CD14-positive monocyte (primary cell): Measurements from ENCODE around the gene AFF3. TPM values are rescaled to one million over a fixed set of nuclear protein-coding genes. Genes with fewer than 3 reads are reported as not detected.

ENCODE experiments used
- DNase-seq, 3 donors: peaks; one replicate each; pipeline ENCODE4 v3.0.0-alpha.2; 2011 to 2022
- H2AFZ ChIP-seq: 2 replicates; pipeline ENCODE4 v1.6.0; 2012; ENCODE audit warnings: mild to moderate bottlenecking, low read depth, low read length, inconsistent platforms; ENCODE audit not compliant: insufficient read depth, poor library complexity, severe bottlenecking
- H3K27ac ChIP-seq, 2 donors: 1 replicate in 1 of 2; 2 replicates in 1 of 2; pipeline ENCODE4 v1.5.1; 2012 to 2013; ENCODE audit warnings: low read length in 2 of 2, control low read depth in 1 of 2, inconsistent platforms in 1 of 2, low read depth in 1 of 2, mild to moderate bottlenecking in 1 of 2
- H3K27me3 ChIP-seq, 2 donors: one replicate each; pipeline versions ENCODE4 v1.6.0 to v1.6.1; 2011 to 2013; ENCODE audit warnings: low read length in 2 of 2; ENCODE audit not compliant: control insufficient read depth in 2 of 2, insufficient read depth in 2 of 2
- H3K36me3 ChIP-seq, 2 donors: replicated peaks in 1 of 2; 1 replicate in 1 of 2; 2 replicates in 1 of 2; pipeline versions ENCODE4 v1.5.1 to v1.6.1; 2012 to 2013; ENCODE audit warnings: low read length in 2 of 2, control low read depth in 1 of 2, inconsistent platforms in 1 of 2, mild to moderate bottlenecking in 1 of 2; ENCODE audit not compliant: insufficient read depth in 2 of 2, control insufficient read depth in 1 of 2
- H3K4me1 ChIP-seq, 2 donors: 1 replicate in 1 of 2; 2 replicates in 1 of 2; pipeline versions ENCODE4 v1.5.1 to v1.6.1; 2012 to 2013; ENCODE audit warnings: low read length in 2 of 2, control low read depth in 1 of 2, inconsistent platforms in 1 of 2, mild to moderate bottlenecking in 1 of 2, moderate library complexity in 1 of 2; ENCODE audit not compliant: insufficient read depth in 2 of 2, control insufficient read depth in 1 of 2
- H3K4me2 ChIP-seq: replicated peaks from 2 replicates; pipeline ENCODE3; 2012; ENCODE audit warnings: low read length, moderate library complexity, mild to moderate bottlenecking; ENCODE audit not compliant: poor library complexity, severe bottlenecking; ENCODE audit errors: extremely low read depth
- H3K4me3 ChIP-seq, 3 experiments: fragments of 200-600 bp in 1 of 3; sonication (generic) in 1 of 3; replicated peaks in 1 of 3; 1 replicate in 2 of 3; 2 replicates in 1 of 3; pipeline ENCODE4 v1.5.1; 2011 to 2013; ENCODE audit warnings: low read length in 3 of 3, mild to moderate bottlenecking in 3 of 3, control low read depth in 2 of 3, low read depth in 2 of 3, inconsistent platforms in 1 of 3, moderate library complexity in 1 of 3
- H3K79me2 ChIP-seq: 2 replicates; pipeline ENCODE4 v1.6.0; 2012; ENCODE audit warnings: mild to moderate bottlenecking, control low read depth, inconsistent platforms, low read length, moderate library complexity; ENCODE audit not compliant: insufficient read depth
- H3K9ac ChIP-seq: 2 replicates; pipeline ENCODE4 v1.6.0; 2017; ENCODE audit warnings: low read length, mild to moderate bottlenecking; ENCODE audit not compliant: insufficient read depth, poor library complexity, severe bottlenecking
- H3K9me3 ChIP-seq, 2 donors: replicated peaks in 1 of 2; 1 replicate in 1 of 2; 2 replicates in 1 of 2; pipeline versions ENCODE4 v1.5.1 to v1.6.1; 2012 to 2013; ENCODE audit warnings: low read length in 2 of 2, control low read depth in 1 of 2; ENCODE audit not compliant: control insufficient read depth in 1 of 2, insufficient read depth in 1 of 2
- H4K20me1 ChIP-seq: 2 replicates; pipeline ENCODE4 v1.6.0; 2012; ENCODE audit warnings: mild to moderate bottlenecking, low read length, control low read depth, moderate library complexity; ENCODE audit not compliant: insufficient read depth
- H3K27ac Mint-ChIP-seq, 7 donors: one replicate each; pipeline ENCODE4 v1.8.0; 2020; ENCODE audit warnings: mild to moderate bottlenecking in 7 of 7, mixed read lengths in 7 of 7, moderate library complexity in 6 of 7, inconsistent platforms in 2 of 7
- H3K27me3 Mint-ChIP-seq, 3 donors: one replicate each; pipeline ENCODE4 v1.8.0; 2021 to 2022; ENCODE audit warnings: low read depth in 3 of 3, mild to moderate bottlenecking in 3 of 3, mixed read lengths in 3 of 3, moderate library complexity in 3 of 3, inconsistent platforms in 1 of 3
- H3K36me3 Mint-ChIP-seq, 2 donors: one replicate each; pipeline ENCODE4 v1.8.0; 2020; ENCODE audit warnings: mixed read lengths in 2 of 2, inconsistent platforms in 1 of 2, mild to moderate bottlenecking in 1 of 2
- H3K4me1 Mint-ChIP-seq: one replicate; pipeline ENCODE4 v1.8.0; 2020; ENCODE audit warnings: mild to moderate bottlenecking, mixed read lengths
- H3K4me3 Mint-ChIP-seq, 2 donors: one replicate each; pipeline ENCODE4 v1.8.0; 2020; ENCODE audit warnings: mild to moderate bottlenecking in 2 of 2, mixed read lengths in 2 of 2, moderate library complexity in 1 of 2
- H3K9me3 Mint-ChIP-seq, 7 donors: one replicate each; pipeline ENCODE4 v1.8.0; 2020 to 2022; ENCODE audit warnings: mixed read lengths in 7 of 7, mild to moderate bottlenecking in 6 of 7, moderate library complexity in 6 of 7, inconsistent platforms in 2 of 7
- WGBS: methylation state at CpG from one replicate; pipeline ENCODE4 v1.1.5; 2013; ENCODE audit warnings: missing lambda C conversion rate; ENCODE audit not compliant: insufficient coverage; 5-methylcytosine and 5-hydroxymethylcytosine counted together
- intact Hi-C, 2 donors: fragments of 100-400 bp; cut with micrococcal nuclease; formaldehyde crosslinking; loops; one replicate each; pipeline versions ENCODE4 v1.15.0 to v1.15.1; 2023
- polyA plus RNA-seq, 3 donors: library from polyadenylated mRNA; depleted of rRNA in 1 of 3; unstranded in 2 of 3; stranded (reverse) in 1 of 3; fragments of 300-500 nt in 2 of 3; fragments of >200 nt in 1 of 3; fragmentation: Illumina TruSeq in 2 of 3; gene quantifications; 1 replicate in 2 of 3; 2 replicates in 1 of 3; pipeline ENCODE4 v1.2.3, GENCODE V29; 2012 to 2021
- TF ChIP-seq, protein P1 (sequence below): fragments of 200-600 bp; IDR thresholded peaks from one replicate; pipeline ENCODE4 v1.8.0; 2022; ENCODE audit warnings: antibody characterized with exemption, mild to moderate bottlenecking

AFF3 gene
- polyA plus RNA-seq, 3 donors, result 0.17 to 4.1 (median 0.49) TPM

DNA sequence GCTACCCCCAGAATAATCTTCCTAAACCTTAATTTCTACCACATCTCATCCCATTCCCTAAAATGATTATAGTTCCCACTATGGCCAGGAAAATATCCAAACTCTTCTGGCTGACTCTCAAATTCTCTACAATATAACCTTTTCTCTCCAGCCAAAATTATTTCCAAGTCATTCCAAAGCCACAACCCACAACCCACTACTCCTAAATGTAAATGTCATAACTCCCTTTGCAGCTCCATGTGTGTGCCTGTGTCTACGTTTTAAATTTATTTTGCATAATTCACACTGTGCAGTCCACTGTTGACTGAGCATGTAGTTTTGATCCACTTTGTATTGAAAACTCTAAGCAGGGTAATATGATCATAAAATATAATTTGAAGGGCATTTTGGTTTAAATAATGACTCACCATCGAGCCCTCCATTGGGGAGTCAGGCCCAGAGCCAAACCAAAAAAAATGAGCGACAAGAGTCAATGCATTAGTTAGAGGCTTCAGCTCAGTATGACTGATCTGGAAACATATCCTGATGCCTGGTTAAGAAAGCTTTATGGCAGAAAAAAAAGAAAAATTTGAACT lies 171.0 kb downstream of the AFF3 start:
- no peaks in the 10 kb centered on the region for H3K27me3 ChIP-seq
- H4K20me1 ChIP-seq, result no peaks in the 10 kb centered on the region
- peaks cover 10 to 14% of the 10 kb centered on the region in 2 donors for H3K4me1 ChIP-seq
- Mint-ChIP-seq H3K36me3 (peaks cover 2 to 17% of the 10 kb centered on the region in 2 donors), H3K4me3 (no peak overlapping the region), H3K4me1 (peaks cover 20% of the 10 kb centered on the region), H3K27ac (no peak overlapping the region), H3K27me3 (peaks cover 0 to 2% (median 0%) of the 10 kb centered on the region in 3 donors), H3K9me3 (peaks cover 0 to 2% (median 0%) of the 10 kb centered on the region in 7 donors)
- H3K27ac ChIP-seq, result no peak overlapping the region
- no peak for DNase-seq
- no peaks in the 10 kb centered on the region for H3K9me3 ChIP-seq
- no peak overlapping the region for H3K9ac ChIP-seq
- no peak overlapping the region for H3K4me2 ChIP-seq
- H3K36me3 ChIP-seq, result no peaks in the 10 kb centered on the region
- intact Hi-C loops, result no loop called here
- H3K79me2 ChIP-seq, result no peaks in the 10 kb centered on the region
- no peak overlapping the region for H2AFZ ChIP-seq
- TF ChIP-seq, protein P1, sequence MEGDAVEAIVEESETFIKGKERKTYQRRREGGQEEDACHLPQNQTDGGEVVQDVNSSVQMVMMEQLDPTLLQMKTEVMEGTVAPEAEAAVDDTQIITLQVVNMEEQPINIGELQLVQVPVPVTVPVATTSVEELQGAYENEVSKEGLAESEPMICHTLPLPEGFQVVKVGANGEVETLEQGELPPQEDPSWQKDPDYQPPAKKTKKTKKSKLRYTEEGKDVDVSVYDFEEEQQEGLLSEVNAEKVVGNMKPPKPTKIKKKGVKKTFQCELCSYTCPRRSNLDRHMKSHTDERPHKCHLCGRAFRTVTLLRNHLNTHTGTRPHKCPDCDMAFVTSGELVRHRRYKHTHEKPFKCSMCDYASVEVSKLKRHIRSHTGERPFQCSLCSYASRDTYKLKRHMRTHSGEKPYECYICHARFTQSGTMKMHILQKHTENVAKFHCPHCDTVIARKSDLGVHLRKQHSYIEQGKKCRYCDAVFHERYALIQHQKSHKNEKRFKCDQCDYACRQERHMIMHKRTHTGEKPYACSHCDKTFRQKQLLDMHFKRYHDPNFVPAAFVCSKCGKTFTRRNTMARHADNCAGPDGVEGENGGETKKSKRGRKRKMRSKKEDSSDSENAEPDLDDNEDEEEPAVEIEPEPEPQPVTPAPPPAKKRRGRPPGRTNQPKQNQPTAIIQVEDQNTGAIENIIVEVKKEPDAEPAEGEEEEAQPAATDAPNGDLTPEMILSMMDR, result no peak
- H3K4me3 ChIP-seq, result no peak overlapping the region
- WGBS, result no CpG with 5 or more reads among the region's 3 CpGs

DNA sequence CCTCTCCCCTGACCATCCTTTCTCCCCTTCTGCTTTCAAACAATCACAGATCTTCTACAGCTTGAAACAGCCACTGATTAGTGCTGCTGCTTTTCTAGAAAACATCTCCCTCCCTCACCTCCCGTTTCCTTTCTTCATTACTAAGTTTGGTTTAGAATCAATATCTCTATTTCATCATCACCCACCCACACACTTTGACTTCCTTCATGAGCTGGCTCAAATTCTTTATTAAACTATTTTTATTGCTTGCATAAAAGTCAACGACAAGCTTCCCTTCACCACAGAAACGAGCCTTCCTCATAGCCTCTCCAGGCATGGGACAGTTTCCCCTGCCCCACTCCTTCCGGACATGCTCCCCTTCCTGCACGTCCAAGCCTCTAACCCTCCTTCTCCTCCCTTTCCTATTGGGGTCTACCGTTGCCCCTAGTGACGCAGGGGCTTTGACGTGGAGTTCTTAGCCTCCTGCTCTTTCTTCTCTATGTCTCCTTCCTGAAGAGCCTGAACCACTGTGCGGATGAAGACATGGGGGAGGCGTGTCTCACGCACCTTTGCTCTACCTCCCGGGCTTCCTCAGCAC lies 172.0 kb downstream of the AFF3 start:
- Mint-ChIP-seq H3K36me3 (peaks cover 2 to 14% of the 10 kb centered on the region in 2 donors), H3K27ac (no peak overlapping the region), H3K9me3 (peaks cover 0 to 2% (median 0%) of the 10 kb centered on the region in 7 donors), H3K27me3 (no peaks in the 10 kb centered on the region), H3K4me1 (peaks cover 20% of the 10 kb centered on the region), H3K4me3 (no peak overlapping the region)
- Histone ChIP-seq H3K36me3 (no peaks in the 10 kb centered on the region), H2AFZ (peak overlapping the region; percentile 36), H4K20me1 (no peaks in the 10 kb centered on the region), H3K9ac (no peak overlapping the region), H3K4me3 (no peak overlapping the region), H3K4me2 (peak overlapping the region; percentile 5), H3K79me2 (no peaks in the 10 kb centered on the region), H3K9me3 (no peaks in the 10 kb centered on the region), H3K27ac (no peak overlapping the region), H3K4me1 (peaks cover 10 to 14% of the 10 kb centered on the region in 2 donors), H3K27me3 (no peaks in the 10 kb centered on the region)
- TF ChIP-seq, protein P1, result no peak
- WGBS, result 57% methylated on average over 7 of the region's 12 CpGs
- intact Hi-C loops, result no loop called here
- DNase-seq, result no peak
